NCI-H82 treated with DMSO at 0.1 percent for 48 hours (cell line): Measurements from ENCODE around the gene SNAI1.
"Not testable (repeated sequence)": the region's sequence is repeated elsewhere in the genome, so short reads cannot be mapped to it uniquely, and the experiment has no call there.

Experiments
- DNase-seq: peaks from one replicate; lab custom pipeline; 2025; ENCODE audit not compliant: unreplicated experiment; lab: John Stamatoyannopoulos, UW

SNAI1 gene

DNA sequence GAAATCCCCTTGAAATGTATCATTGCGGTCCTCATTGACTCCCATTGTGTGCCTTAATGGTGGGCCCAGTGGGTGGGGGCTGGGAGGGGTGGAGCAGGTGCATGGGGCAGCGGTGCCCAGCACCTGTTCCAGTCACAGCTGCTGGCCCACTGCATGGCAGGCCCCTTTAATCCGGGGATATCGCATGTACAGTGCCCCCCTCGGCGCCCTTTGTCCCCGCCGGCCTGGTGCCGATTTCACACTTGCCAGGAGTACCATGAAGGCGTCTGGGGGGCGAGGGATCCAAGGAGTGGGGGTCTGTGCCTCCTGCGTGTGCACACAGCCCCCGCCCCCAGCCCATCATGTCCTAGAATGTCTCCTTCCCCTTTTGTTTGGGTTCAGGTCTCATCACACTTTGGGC lies 2.8 kb downstream of the SNAI1 start:
- no peak for DNase-seq

DNA sequence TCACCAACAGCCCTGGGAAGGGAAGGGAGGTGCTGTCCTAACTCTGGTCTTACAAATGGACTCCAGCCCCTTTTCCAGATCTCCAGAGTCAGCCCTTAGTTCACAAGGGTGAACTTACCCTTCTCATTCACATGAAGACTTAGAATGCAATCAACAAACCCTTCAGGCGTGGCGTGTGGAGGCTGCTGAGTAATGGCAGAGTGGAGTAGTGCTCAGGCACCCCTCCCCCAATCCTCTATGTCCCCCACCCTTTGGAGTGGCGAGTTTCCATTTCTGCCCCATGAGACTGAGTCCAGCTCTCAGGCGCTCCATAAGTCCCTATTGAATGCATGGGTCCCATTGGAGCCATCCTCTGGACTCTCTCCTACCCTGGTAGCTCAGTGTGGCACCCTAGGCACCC lies 3.3 kb downstream of the SNAI1 start:
- no peak for DNase-seq

DNA sequence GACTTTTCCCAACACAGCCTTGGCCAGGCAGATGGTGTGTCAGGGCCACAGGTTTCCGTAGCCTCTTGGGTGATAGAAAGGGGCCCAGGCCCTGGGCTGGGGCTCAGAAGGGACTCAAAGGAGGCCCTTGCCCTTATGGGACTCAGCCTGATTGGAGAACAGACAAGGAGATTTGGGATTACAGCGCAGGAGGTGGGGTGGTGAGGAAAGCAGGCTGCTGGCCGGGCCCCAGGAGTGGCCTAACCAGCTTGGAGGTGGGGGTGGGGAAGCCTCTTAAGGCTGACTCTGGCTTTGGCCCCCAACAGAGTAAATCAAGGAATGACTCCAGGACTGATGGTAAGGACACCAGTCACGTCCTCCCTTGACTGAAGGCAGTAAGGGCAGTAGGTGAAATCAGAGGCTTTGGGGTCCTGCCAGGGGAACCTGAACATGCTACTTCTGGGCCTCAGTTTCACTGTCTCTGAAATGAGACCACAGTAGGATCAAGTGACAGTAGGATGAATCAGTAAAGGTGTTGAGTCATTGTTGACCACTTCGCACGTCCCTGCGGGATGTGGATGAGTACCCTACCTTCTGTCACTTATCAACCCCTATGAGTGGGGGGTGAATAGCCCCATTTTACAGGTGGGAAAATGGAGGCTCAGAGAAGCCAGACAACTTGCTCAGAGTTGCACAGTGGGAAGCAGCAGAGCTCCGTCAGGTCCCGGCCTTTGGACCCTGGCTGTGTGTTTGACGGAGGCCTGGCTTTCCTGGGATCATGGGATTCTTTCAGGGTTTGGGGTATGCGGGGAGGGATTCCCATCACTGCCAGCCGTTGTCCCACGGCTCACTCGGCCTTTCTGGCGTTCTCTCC lies 4.5 kb downstream of the SNAI1 start:
- DNase-seq = peak; percentile 81

DNA sequence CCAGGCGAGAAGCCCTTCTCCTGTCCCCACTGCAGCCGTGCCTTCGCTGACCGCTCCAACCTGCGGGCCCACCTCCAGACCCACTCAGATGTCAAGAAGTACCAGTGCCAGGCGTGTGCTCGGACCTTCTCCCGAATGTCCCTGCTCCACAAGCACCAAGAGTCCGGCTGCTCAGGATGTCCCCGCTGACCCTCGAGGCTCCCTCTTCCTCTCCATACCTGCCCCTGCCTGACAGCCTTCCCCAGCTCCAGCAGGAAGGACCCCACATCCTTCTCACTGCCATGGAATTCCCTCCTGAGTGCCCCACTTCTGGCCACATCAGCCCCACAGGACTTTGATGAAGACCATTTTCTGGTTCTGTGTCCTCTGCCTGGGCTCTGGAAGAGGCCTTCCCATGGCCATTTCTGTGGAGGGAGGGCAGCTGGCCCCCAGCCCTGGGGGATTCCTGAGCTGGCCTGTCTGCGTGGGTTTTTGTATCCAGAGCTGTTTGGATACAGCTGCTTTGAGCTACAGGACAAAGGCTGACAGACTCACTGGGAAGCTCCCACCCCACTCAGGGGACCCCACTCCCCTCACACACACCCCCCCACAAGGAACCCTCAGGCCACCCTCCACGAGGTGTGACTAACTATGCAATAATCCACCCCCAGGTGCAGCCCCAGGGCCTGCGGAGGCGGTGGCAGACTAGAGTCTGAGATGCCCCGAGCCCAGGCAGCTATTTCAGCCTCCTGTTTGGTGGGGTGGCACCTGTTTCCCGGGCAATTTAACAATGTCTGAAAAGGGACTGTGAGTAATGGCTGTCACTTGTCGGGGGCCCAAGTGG lies 5.3 kb downstream of the SNAI1 start:
- DNase-seq = no peak

DNA sequence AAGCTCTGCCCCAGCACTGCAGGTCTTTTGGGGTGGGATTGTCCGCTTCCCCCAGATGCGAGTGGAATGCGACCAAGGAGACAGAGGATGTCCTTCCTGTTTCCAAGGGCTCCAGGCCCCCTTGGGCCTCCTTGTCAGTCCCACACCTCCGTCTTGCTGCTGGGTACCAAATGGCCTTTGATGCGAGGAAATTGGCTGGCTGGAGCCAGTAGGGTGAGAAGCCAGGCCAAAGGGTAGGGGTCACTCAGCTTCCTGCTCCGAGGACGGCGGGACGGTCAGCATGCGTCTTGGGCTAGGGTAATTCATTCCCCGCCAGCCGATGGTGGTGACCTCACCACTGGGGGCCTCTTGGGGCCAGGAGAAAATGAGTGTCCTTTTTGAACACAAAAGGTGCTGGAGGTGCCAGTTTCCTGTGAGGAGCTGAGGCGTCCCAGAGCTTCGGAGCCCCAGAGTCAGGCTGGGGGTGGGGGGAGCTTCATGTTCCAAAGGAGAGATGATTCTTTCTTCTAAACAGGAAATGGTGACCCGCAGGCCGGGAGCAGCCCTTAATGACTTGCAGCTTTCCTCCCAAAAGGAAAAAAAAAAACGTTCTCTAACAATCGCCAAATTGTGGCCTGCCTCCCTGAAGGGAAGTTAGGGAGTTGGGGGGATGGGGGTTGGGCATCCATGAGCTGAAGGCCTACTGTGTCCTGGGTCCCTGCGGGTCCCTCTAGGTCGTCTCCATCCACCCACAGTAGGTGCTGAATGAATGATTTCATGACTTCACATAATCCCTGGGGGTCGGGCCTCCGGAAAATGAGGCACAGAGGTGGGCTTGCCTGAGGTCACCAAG lies 6.7 kb downstream of the SNAI1 start:
- no peak for DNase-seq

DNA sequence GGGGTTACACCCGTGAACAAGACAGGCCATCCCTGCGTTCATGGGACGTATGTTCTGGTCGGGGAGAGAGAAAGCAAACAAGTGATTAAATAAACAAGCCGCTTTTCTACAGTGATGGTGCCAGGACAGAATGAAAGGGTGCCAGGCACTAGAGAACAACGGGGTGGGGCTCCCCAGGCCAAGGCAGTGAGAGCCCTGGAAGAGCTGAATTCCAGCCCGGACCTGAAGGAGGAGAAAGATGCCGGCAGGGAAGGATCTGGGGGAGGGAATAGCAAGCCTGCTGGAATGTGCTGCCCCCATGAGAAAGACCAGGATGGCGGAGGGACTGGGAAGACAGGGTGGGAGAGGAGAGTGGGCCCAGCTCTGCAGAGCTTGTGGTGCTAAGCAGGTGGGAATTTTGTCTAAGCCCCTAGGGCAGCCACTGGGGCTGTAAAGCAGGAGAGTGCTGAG lies 7.5 kb downstream of the SNAI1 start:
- no peak for DNase-seq

DNA sequence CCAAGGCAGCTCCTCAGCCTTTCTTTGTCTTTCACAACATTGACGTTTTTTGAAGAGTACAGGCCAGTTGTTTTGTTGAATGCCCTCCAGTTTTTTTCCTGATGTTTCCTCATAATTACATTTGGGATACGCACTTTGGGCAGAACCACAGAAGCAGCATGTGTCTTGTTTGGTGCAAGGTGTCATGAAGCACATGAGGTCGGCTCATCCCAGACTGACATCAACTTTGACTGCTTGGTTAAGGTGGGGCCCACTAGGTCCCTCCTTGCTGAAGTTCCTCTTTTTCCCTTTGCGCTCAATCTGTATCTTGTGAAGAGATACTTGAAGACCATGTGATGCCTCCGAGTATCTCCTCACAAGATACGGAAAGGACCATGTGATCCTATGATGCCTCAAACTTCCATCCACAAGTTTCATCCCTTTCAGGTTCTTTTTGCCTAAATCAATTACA lies 10.5 kb downstream of the SNAI1 start:
- DNase-seq = no peak

DNA sequence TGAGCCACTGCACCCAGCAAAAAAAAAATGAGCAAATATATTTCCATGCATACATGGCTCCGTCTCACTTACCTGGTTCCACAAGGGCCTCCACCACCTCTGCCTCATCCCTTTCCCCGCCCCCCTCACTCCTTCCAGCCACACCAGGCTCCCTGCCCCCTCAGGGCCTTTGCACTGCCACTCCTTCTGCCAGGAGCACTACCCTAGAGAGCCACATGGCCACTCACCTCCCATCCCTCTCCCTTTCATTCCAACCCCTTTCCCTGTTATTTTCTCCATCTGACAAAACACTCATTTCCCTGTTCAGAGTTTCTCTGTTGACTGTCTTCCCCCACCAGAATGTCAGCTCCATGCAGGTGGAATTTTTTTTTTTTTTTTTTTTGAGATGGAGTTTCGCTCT lies 12.8 kb downstream of the SNAI1 start:
- DNase-seq = no peak

DNA sequence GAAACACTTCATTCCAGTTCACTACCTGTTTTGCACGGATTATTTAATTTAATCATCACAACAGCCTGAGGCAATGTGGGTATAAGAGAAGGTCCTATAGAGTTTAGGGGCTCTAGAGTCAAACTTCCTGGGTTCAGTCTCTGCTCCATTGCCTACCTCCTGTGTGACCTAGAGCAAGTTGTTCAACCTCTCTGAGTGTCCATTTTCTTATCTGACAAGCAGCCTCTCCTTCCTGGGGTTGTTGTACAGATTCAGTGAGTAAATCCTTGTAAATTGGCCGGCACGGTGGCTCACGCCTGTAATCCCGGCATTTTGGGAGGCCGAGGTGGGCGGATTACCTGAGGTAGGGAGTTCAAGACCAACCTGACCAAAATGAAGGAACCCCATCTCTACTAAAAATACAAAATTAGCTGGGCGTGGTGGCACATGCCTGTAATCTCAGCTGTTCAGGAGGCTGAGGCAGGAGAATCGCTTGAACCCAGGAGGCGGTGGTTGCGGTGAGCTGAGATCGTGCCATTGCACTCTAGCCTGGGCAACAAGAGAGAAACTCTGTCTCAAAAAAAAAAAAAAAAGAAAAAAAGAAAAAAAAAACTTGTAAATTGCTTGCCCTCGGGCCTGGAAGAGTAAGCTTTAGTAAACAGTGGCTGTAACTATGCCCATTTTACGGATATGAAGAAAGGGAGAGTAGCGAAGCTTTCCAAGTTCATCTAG lies 15.9 kb downstream of the SNAI1 start:
- DNase-seq = not testable (repeated sequence)

DNA sequence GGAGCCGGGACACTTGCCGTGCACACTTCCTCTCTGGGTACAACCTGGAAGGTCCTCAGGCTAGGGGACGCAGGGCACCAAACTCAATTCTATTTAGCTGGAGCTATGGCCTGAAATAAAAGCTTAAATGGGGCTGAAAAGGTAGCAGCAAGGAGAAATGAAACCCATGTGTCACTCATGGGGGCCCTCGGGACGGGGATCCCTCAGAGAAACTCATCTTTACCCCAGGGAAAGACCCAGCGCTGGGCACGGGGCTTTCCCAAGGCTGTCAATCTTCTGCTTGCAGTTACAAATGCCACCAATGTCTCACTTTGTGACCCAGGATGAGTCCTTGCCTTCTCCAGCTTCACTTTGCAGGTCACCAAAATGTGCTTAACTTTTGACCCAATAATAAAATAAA lies 16.5 kb downstream of the SNAI1 start:
- no peak for DNase-seq

DNA sequence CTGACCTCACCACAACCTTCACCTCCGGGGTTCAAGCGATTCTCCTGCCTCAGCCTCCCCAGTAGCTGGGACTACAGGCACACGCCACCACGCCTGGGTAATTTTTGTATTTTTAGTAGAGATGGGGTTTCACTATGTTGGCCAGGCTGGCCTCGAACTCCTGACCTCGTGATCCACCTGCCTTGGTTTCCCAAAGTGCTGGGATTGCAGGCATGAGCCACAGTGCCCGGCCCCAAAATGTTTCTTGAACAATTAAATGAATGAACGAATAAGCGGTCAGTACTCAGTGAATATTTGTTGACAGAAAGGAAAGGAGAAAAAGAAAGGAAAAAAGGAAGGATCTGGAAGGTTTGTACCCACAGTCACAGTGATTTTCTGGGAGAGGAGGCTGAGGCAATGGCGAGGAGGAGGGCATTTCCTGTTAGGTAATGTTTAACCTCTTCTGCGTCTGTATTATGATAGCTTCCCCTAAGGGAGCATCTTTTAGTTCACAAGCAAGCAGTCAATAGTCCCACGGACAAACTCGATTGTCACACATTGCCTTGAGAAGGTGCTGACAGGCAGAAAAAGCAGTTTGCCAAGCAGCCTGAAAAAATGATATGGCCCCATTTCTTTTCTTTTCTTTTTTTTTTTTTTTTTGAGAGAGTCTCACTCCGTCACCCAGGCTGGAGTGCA lies 17.9 kb downstream of the SNAI1 start:
- not testable (repeated sequence) for DNase-seq

DNA sequence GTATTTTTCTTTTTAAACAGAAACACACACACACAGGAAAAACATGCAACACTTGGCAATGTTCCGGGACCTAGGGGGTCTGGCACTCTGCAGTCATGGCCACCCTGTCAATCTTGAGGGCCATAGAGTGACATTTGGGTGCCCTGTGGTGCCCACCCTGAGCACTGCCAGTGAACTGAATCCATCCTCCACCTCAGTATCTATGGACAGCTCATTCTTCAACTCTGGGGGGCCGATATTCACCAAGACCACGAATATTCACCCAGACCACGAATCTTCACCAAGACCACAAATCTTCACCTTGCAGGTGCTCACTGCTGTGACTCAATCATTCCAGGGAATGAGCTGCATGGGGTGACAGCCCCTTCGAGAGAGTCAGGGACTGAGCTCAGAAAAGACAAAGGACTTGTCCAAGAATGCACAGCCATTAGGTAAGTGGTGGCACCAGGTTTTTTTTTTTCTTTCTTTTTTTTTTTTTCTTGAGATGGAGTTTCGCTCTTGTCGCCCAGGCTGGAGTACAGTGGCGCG lies 19.1 kb downstream of the SNAI1 start:
- DNase-seq = no peak

DNA sequence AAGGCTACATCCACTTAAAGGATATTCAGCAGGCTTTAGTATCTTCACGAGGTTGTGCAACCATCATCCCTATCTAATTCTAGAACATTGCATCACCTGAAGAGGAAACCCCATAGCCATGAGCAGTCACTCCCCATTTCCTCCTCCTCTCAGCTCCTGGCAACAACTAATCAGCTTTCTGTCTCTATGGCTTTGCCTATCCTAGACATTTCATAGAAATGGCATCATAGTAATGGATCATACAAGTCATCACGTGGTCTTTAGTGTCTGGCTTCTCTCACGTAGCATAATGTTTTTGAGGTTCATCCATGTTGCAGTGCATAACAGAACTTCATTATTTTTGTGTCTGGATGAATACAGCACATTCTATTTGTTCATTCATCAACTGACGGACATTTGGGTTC lies 20.5 kb downstream of the SNAI1 start:
- peak; percentile 48 for DNase-seq

DNA sequence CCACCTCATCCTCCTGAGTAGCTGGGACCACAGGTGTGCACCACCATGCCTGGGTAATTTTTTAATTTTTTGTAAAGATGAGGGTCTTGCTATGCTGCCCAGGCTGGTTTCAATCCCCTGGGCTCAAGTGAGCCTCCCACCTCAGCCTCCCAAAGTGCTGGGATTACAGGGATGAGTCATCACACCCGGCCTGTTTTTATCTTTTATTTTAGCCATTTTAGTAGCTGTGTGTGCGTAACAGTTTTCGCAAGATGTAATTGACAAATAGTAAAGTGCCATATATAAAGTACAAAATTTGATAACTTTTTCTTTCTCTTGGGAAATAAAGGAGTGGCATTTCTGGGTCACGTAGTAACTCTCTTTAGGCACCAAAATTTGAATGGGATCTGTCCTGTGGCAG lies 21.4 kb downstream of the SNAI1 start:
- DNase-seq = no peak

DNA sequence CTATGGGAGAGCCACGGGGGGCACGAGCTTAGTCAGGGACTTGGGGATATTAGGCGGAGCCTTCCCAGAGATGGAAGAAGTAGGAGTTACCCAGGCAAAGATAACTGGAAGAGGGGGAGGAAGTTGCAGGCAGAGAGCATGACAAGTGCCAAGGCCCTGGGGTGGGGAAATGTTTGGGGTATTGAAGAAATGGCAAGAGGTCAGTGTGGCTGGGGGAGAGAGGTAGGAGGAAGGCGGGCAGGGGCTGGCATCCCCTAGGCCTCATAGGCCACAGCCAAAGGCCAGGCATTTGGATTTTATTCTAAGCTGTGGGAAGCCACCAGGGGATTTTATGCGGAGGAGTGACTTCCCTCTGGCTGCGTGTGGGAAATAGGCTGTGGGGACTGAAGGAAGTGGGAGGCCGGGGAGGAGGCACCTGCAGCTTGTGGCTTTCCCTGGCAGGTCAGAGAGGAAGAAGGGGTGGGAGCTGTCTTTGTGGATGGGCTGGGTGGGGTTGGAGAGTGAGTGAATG lies 22.7 kb downstream of the SNAI1 start:
- DNase-seq = no peak

DNA sequence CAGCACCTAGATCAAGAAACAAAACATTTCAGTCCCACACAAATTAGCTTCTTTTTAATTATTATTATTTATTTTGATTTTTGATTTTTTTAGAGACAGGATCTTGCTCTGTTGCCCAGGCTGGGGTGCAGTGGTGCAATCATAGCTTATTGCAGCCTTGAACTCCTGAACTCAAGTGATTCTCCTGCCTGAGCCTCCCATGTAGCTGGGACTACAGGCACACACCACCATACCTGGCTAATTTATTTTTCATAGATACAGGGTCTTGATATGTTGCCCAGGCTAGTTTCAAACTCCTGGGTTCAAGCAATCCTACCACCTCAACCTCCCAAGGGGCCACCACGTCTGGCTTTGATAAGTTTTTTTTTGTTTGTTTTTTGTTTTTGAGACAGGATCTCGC lies 24.6 kb downstream of the SNAI1 start:
- DNase-seq = no peak

DNA sequence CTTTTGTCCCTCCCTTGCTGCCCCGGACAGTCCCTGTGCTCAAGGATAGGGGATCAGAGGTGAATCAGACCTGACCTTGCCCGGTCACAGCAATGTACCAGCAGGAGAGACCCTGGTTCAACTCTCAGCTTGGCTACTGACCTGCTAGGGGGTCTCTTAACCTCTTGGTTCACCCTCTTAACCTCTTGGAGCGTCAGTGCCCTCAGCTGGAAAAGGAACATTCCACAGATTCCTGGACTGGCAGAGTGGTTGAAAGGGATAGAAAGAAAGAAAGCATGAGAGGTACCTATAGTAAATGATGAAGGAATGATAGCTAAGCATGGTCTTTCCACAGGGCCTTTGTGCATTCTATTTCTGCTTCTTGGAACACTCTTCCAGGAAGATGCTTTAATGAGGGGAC lies 25.2 kb downstream of the SNAI1 start:
- no peak for DNase-seq

DNA sequence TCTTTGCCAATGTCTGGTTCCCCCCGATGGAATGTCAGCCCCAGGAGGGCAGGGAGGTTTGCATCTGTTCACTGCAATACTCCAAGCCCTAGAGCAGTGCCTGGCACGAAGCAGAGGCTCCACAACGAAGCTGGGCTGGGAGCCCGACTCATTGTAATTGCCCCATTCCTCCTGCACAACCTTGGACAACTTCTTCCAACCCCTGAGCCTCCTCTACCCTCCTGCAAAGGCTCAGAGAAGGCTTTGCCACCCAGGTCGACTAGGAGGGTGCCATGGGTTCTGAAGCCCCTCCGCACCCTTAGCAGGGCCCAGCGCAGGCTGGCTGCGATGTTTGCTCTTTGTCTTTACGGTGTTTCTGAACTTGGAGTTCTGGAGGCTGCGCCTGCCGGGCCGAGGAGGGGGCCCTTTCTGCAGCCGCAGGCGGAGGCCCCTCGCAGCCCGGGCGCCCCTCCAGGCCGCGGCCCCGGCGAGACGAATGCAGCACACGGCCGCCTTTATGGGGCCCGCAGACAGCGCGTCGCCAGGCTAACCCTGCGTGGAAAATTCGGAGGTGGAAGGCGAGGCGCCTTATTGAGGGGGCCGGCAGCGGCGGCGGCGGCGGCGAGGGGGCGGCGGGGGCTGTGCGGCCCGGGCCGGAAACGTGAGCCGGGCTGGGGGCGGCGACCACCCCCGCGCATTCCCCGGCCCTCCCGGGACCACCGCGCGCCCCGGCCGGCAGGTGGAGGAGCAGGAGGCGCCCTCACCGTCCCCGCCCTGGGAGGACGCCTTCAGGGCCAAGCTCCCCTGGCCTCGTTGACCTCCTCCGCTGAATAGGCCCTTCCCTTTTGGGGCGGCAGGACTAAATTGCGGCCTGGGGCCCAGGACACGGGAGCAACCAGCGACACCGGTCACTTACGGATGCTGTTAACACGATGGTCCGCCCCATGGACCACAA lies 27.0 kb downstream of the SNAI1 start:
- no peak for DNase-seq
